Omental fat pad (tissue), 4 donors: Measurements from ENCODE around the gene KRT16. TPM values are rescaled to one million over a fixed set of nuclear protein-coding genes. Genes with fewer than 3 reads are reported as not detected.

Experiments used
- ATAC-seq: fragments of 150-250 bp; one replicate; pipeline ENCODE4 v1.9.1; 2016; ENCODE audit warnings: mild to moderate bottlenecking, moderate library complexity; ENCODE audit not compliant: low FRiP score
- DNase-seq: peaks from one replicate; pipeline ENCODE4 v3.0.0-alpha.2; 2019; ENCODE audit warnings: low spot score
- CTCF ChIP-seq, 3 donors: fragments of 450-650 bp; IDR thresholded peaks; one replicate each; pipeline ENCODE4 v1.5.1; 2016 to 2017; ENCODE audit warnings: antibody characterized with exemption in 3 of 3, mild to moderate bottlenecking in 3 of 3, moderate library complexity in 2 of 3
- total RNA-seq, 4 donors: library from RNA; depleted of rRNA; stranded (reverse); fragments of >200 nt; gene quantifications; one replicate each; pipeline ENCODE4 v1.1.0, GENCODE V29; 2016

Gene KRT16
- total RNA-seq, 4 donors from 2014 or later = 0.84 to 158 (median 7.6) TPM

GRCh38 chr17:41651625-41652460 is 39.3 kb upstream of the KRT16 start:
- no peak for DNase-seq
- ATAC-seq = no peak
- no peak for TF ChIP-seq CTCF (IDR thresholded peaks at IDR 0.05)

GRCh38 chr17:41650794-41651624 is 38.4 kb upstream of the KRT16 start:
- no peak for DNase-seq
- TF ChIP-seq CTCF (IDR thresholded peaks at IDR 0.05) = no peak
- no peak for ATAC-seq

GRCh38 chr17:41649923-41650519 is 37.5 kb upstream of the KRT16 start:
- DNase-seq (no peak), ATAC-seq (no peak)
- TF ChIP-seq CTCF (IDR thresholded peaks at IDR 0.05) = no peak

GRCh38 chr17:41648411-41649195 is 36.0 kb upstream of the KRT16 start:
- DNase-seq (peak; percentile 67), ATAC-seq (peak; percentile 79)
- TF ChIP-seq CTCF (IDR thresholded peaks at IDR 0.05) = peak in 2 of 3 donors; percentile 34 to 92

- TF ChIP-seq CTCF (IDR thresholded peaks at IDR 0.05) = peak in 2 of 3 donors; percentile 76 to 84
- peak; percentile 48 for ATAC-seq
- peak; percentile 95 for DNase-seq
Observed at GRCh38 chr17:41647940-41648410, 35.4 kb upstream of the KRT16 start.
